Aorta (tissue), 5 donors: ENCODE results near the gene SLC6A12. TPM values are rescaled to one million over a fixed set of nuclear protein-coding genes. Genes with fewer than 3 reads are reported as not detected.
A peak's percentile ranks its signal among the peaks of the same experiment; 100 is the strongest.
"Not testable (repeated sequence)": the region's sequence is repeated elsewhere in the genome, so short reads cannot be mapped to it uniquely, and the experiment has no call there.

Experiments
- ATAC-seq: fragments of 200-7000 bp; cut with Tn5 transposase; one replicate; pipeline ENCODE4 v1.9.1; 2022; ENCODE audit warnings: moderate library complexity; ENCODE audit not compliant: low FRiP score
- DNase-seq, 2 donors: peaks; one replicate each; pipeline ENCODE4 v3.0.0-alpha.2; 2020
- H3K27ac ChIP-seq, 2 donors: one replicate each; pipeline ENCODE4 v1.5.1; 2013; ENCODE audit warnings: low read length in 2 of 2, mild to moderate bottlenecking in 2 of 2, moderate library complexity in 2 of 2, control low read depth in 1 of 2, inconsistent platforms in 1 of 2, low read depth in 1 of 2
- H3K27me3 ChIP-seq, 2 donors: one replicate each; pipeline ENCODE4 v1.6.1; 2013; ENCODE audit warnings: control low read depth in 1 of 2, low read length in 1 of 2, mild to moderate bottlenecking in 1 of 2, moderate library complexity in 1 of 2; ENCODE audit not compliant: insufficient read depth in 2 of 2, control insufficient read depth in 1 of 2
- H3K36me3 ChIP-seq, 2 donors: one replicate each; pipeline ENCODE4 v1.6.1; 2013; ENCODE audit warnings: control low read depth in 1 of 2, low read length in 1 of 2, mild to moderate bottlenecking in 1 of 2; ENCODE audit not compliant: insufficient read depth in 2 of 2, control insufficient read depth in 1 of 2
- H3K4me1 ChIP-seq, 2 donors: one replicate each; pipeline ENCODE4 v1.6.1; 2013; ENCODE audit warnings: low read length in 2 of 2, control low read depth in 1 of 2, mild to moderate bottlenecking in 1 of 2, moderate library complexity in 1 of 2; ENCODE audit not compliant: insufficient read depth in 2 of 2, control insufficient read depth in 1 of 2
- H3K4me3 ChIP-seq, 2 donors: one replicate each; pipeline ENCODE4 v1.5.1; 2013; ENCODE audit warnings: low read length in 2 of 2, control low read depth in 1 of 2, mild to moderate bottlenecking in 1 of 2
- H3K9me3 ChIP-seq: one replicate; pipeline ENCODE4 v1.6.1; 2013; ENCODE audit warnings: mild to moderate bottlenecking, low read length; ENCODE audit not compliant: control insufficient read depth
- WGBS, 2 donors: extraction: QIAGEN DNeasy Blood & Tissue Kit; methylation state at CpG; one replicate each; pipeline ENCODE4 v1.1.7; 2013; 5-methylcytosine and 5-hydroxymethylcytosine counted together
- intact Hi-C, 2 donors: fragments of 100-400 bp; cut with DNase I; formaldehyde crosslinking; loops; one replicate each; pipeline versions ENCODE4 v1.14.2 to v1.15.0; 2022
- polyA plus RNA-seq, 2 donors: library from polyadenylated mRNA; stranded (reverse); fragments of 200-250 nt; gene quantifications; one replicate each; pipeline ENCODE4 v1.2.3, GENCODE V29; 2013
- total RNA-seq, 2 donors: library from RNA; stranded (reverse); fragmentation: NEBNext Ultra II Directional; extraction: Animal tissue kit (Norgen Biotek cat#: 25700); gene quantifications; one replicate each; pipeline ENCODE4 v1.2.1, GENCODE V29; 2021
- donor health status: healthy with polysubstance abuse.
- donor health status: Bipolar disorder and iron deficiency.
- donor health status: DM: no; HTN: no; CAD: no.
- donor health status: DM: no; HTN: no; CAD: no.
- donor health status: DM: yes; HTN: yes; CAD: no.

Gene SLC6A12
- total and polyA plus RNA-seq, 4 donors: 0.38 to 2.2 (median 1.3) TPM; not detected in 1

DNA sequence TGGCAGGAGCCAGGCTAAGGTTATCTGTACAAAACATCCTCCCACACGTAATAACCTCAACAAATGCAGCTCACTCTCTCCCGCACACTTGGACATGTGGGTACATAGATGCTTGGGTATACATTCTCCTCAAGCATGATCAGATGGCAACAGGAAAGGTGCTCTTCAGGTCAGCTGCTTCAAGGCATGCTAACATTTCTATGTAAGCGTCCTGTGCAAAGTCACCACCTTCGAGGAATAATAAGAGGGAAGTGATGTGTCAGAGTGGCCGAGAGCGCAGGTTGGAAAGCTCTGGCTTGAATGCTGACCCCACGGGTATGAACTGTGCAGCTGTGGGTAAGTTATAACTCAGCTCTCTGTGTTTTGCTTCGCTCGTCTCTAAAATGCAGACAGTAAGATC is 24.2 kb upstream of the SLC6A12 start:
- intact Hi-C loops: no loop called here
- ATAC-seq (no peak), DNase-seq (no peak)
- no peak overlapping the region for H3K4me3 ChIP-seq
- no peaks in the 10 kb centered on the region for H3K4me1 ChIP-seq
- H3K27me3 ChIP-seq: no peaks in the 10 kb centered on the region
- peaks cover 2% of the 10 kb centered on the region for H3K9me3 ChIP-seq
- no peaks in the 10 kb centered on the region for H3K36me3 ChIP-seq
- no peak overlapping the region for H3K27ac ChIP-seq
- 81 to 86% methylated on average over 9 of the region's 9 CpGs for WGBS, 2 donors

- DNase-seq: no peak
- Histone ChIP-seq H3K4me3 (no peak overlapping the region), H3K27me3 (no peaks in the 10 kb centered on the region), H3K4me1 (no peaks in the 10 kb centered on the region), H3K36me3 (no peaks in the 10 kb centered on the region), H3K27ac (no peak overlapping the region), H3K9me3 (peaks cover 2% of the 10 kb centered on the region)
- intact Hi-C loops: no loop called here
- 89% methylated on average over 13 of the region's 13 CpGs for whole genome bisulfite sequencing, 2 donors
- no peak for ATAC-seq
These were observed 23.3 kb upstream of the SLC6A12 start for GRCh38 chr12:237026-237815.

- ATAC-seq: no peak
- intact Hi-C loops: no loop called here
- Histone ChIP-seq H3K27me3 (no peaks in the 10 kb centered on the region), H3K9me3 (peaks cover 2% of the 10 kb centered on the region), H3K4me3 (no peak overlapping the region), H3K4me1 (no peaks in the 10 kb centered on the region), H3K36me3 (no peaks in the 10 kb centered on the region), H3K27ac (no peak overlapping the region)
- 63 to 69% methylated on average over 3 of the region's 3 CpGs for WGBS, 2 donors
- DNase-seq: no peak
These were observed 22.5 kb upstream of the SLC6A12 start for GRCh38 chr12:236445-236844.

- intact Hi-C loops, H3K4me3 ChIP-seq, DNase-seq, H3K9me3 ChIP-seq, H3K27me3 ChIP-seq, H3K36me3 ChIP-seq, H3K27ac ChIP-seq, ATAC-seq, H3K4me1 ChIP-seq: not testable (repeated sequence)
- WGBS, 2 donors: 81 to 88% methylated on average over 4 of the region's 4 CpGs
These were observed 22.0 kb upstream of the SLC6A12 start for GRCh38 chr12:235967-236366.

- H3K27ac ChIP-seq: no peak overlapping the region
- no peaks in the 10 kb centered on the region for H3K4me1 ChIP-seq
- peaks cover 2% of the 10 kb centered on the region for H3K9me3 ChIP-seq
- WGBS, 2 donors: 95% methylated on average over 10 of the region's 10 CpGs
- no peaks in the 10 kb centered on the region for H3K36me3 ChIP-seq
- intact Hi-C loops: no loop called here
- no peaks in the 10 kb centered on the region for H3K27me3 ChIP-seq
- ATAC-seq (no peak), DNase-seq (no peak)
- H3K4me3 ChIP-seq: no peak overlapping the region
These were observed 21.0 kb upstream of the SLC6A12 start for GRCh38 chr12:234891-235415.

DNA sequence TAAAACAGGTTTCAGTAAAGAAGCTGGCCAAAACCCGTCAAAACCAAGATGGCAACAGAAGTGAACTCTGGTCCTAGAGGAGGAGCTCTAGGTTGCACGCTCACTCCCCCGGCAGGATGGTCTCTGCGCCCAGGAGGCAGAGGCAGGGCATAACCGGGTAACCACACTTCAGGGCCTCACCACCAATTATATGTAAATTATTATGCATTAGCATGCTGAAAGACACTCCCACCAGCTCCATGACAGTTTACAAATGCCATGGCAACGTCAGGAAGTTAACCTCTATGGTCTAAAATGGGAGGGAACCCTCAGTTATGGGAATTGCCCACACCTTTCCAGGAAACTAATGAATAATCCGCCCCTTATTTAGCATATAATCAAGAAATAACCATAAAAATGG is 20.1 kb upstream of the SLC6A12 start:
- no peak for ATAC-seq
- Histone ChIP-seq H3K4me3 (no peak overlapping the region), H3K9me3 (peaks cover 2% of the 10 kb centered on the region), H3K27me3 (no peaks in the 10 kb centered on the region), H3K4me1 (no peaks in the 10 kb centered on the region), H3K36me3 (no peaks in the 10 kb centered on the region), H3K27ac (no peak overlapping the region)
- intact Hi-C loops: no loop called here
- DNase-seq: no peak
- WGBS, 2 donors: 77 to 83% methylated on average over 7 of the region's 7 CpGs

DNA sequence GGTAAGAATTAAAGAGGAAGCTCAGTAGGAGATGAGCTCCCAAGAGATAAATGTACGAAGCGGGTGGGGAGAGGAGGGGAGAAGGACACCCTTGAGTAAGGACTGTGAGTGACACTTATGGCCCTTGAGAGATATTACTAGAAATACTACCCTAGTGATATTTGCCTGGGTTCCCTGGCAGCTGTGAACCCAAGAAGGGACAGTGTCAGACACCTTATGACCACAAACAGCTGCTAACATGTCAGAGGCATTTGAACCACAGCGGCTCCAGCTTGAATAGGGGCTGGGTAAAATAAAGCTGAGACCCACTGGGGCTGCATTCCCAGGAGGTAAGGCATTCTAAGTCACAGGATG is 19.6 kb upstream of the SLC6A12 start:
- ATAC-seq (no peak), DNase-seq (no peak)
- 83 to 85% methylated on average over 3 of the region's 3 CpGs for WGBS, 2 donors
- Histone ChIP-seq H3K27ac (no peak overlapping the region), H3K4me3 (no peak overlapping the region), H3K4me1 (no peaks in the 10 kb centered on the region), H3K36me3 (no peaks in the 10 kb centered on the region), H3K27me3 (no peaks in the 10 kb centered on the region), H3K9me3 (peaks cover 2% of the 10 kb centered on the region)
- intact Hi-C loops: no loop called here

DNA sequence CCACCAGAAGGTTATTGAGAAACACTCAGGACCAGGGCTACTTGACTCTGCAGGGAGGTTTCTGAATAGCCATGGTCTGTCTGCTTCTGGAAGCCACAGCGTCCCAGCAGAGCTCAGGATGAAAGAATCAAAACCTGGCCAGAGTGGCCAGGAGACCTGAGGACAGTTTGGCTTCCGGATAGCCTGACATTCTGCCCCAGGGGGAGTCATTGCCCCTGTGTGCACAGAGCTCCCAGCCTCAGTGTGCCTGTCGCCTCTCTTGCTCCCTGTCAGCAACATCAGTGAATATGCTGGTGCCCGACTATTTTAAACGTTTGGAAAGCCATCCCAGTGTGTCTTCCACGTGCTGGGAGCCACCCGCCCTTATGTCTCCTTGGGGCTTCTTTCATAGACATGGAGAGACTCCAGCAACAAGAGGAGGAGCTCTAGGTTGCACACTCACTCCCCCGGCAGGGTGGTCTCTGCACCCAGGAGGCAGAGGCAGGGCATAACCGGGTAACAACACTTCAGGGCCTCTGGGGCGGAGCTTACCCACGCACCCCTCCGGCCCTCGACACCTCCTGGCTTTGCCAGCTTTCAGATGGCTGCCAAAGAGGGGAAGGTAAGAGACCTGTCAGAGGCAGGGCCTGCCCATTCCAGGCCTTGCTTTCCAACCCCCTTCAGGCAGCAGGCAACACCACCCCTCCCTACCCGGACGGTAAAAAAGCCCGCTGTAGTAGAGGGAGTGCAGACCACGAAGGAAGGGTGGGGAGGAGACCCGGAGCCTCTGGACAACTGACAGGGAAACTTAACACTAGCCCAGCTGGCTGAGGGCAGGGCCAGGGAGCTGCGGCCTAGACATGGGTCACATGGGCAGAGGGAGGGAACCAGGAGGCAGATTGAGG is 19.0 kb upstream of the SLC6A12 start:
- Histone ChIP-seq H3K27ac (no peak overlapping the region), H3K9me3 (peaks cover 2% of the 10 kb centered on the region), H3K27me3 (no peaks in the 10 kb centered on the region), H3K4me3 (no peak overlapping the region), H3K4me1 (no peaks in the 10 kb centered on the region), H3K36me3 (no peaks in the 10 kb centered on the region)
- intact Hi-C loops: no loop called here
- DNase-seq (peak in 1 of 2 donors; percentile 62), ATAC-seq (no peak)
- WGBS, 2 donors: 41 to 43% methylated on average over 19 of the region's 19 CpGs
